ENCODE measurements around the gene TNRC18.

TNRC18 gene

DNA sequence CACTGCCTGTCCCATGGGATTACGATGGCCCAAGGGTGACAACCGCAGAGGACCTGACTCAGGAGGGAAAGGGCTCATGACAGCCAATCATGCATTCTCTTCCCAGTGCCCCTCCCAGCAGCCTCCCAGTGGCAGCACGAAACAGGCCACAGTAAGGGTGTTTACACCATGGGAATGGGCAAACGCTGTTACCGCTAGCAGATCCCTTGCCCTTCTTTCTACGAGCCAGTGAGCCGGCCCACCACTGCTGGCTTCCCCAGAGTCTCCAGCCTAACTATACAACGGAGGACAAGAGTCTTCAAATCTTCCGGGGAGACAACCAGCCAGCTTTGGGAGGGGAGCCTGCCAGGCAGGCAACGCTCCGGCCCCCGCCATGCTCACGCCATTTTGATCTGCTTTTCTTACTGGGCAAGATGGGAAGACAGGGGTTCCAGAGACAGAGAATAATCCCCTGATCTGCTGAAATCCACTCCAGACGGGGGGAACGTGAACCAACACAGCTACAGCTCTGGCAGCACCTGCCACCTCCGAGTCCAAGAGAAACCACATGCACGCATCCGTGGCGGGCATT lies 71.1 kb downstream of the TNRC18 start:
- Mint-ChIP-seq H3K36me3 (ENCODE audit: low read depth) (peaks cover 70% of the 10 kb centered on the region), H3K27me3 (ENCODE audit: low read depth, poor library complexity) (peaks cover 20% of the 10 kb centered on the region), H3K27ac (peak overlapping the region; percentile 51), H3K9me3 (peaks cover 22% of the 10 kb centered on the region), H3K4me3 (no peak overlapping the region), H3K4me1 (peaks cover 62% of the 10 kb centered on the region)
- DNase-seq = no peak
- TF ChIP-seq, protein P1, sequence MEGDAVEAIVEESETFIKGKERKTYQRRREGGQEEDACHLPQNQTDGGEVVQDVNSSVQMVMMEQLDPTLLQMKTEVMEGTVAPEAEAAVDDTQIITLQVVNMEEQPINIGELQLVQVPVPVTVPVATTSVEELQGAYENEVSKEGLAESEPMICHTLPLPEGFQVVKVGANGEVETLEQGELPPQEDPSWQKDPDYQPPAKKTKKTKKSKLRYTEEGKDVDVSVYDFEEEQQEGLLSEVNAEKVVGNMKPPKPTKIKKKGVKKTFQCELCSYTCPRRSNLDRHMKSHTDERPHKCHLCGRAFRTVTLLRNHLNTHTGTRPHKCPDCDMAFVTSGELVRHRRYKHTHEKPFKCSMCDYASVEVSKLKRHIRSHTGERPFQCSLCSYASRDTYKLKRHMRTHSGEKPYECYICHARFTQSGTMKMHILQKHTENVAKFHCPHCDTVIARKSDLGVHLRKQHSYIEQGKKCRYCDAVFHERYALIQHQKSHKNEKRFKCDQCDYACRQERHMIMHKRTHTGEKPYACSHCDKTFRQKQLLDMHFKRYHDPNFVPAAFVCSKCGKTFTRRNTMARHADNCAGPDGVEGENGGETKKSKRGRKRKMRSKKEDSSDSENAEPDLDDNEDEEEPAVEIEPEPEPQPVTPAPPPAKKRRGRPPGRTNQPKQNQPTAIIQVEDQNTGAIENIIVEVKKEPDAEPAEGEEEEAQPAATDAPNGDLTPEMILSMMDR (IDR thresholded peaks at IDR 0.05) = no peak

- Mint-ChIP-seq H3K4me3 (peak overlapping the region; percentile 47), H3K27ac (no peak overlapping the region), H3K4me1 (peaks cover 62% of the 10 kb centered on the region), H3K27me3 (ENCODE audit: low read depth, poor library complexity) (peaks cover 20% of the 10 kb centered on the region), H3K9me3 (peaks cover 22% of the 10 kb centered on the region), H3K36me3 (ENCODE audit: low read depth) (peaks cover 64% of the 10 kb centered on the region)
- no peak for DNase-seq
- TF ChIP-seq, protein P1 (IDR thresholded peaks at IDR 0.05) = no peak
Measured at GRCh38 chr7:5351507-5352265, 71.9 kb downstream of the TNRC18 start.

DNA sequence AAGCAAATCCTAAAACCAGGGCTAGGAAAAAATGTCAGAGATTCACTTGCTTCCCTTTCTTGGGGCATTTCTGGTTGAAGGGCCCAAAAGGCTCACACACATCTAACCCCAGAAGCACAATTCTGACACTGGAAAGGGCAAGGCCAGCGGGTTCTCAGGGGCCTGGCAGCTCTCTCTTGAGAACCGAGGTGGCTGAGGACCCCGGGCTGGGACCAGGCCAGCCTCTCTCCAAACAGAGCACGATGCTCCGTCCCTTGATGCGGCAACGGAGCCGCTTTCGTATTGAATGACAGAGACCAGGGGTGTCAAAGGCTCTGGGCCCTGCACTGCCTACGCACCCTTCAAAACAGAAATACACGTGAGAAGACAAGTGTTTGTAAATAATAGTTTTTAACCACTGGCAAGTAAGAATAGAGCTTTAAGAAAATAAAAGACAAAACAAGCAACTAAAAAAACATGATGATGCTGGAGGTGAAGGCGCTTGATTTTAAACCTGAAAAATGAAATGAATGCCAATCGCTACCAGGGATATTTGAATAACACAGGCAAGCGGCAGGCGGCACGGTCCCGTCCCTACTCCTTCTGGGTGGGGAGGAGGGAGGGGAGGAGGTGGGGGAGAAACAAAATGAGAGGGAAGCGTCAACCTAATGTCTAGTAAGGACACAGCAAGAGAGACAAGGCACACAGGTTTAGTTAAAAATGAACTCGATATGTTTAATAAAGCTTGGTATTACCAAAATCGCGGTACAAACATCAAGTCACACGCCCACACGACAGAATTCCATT lies 72.8 kb downstream of the TNRC18 start:
- TF ChIP-seq, protein P1 (IDR thresholded peaks at IDR 0.05) = no peak
- peak; percentile 20 for DNase-seq
- peaks cover 65% of the 10 kb centered on the region for H3K36me3 Mint-ChIP-seq (ENCODE audit: low read depth)
- peaks cover 62% of the 10 kb centered on the region for H3K4me1 Mint-ChIP-seq
- H3K4me3 Mint-ChIP-seq = peak overlapping the region; percentile 40
- H3K9me3 Mint-ChIP-seq = peaks cover 25% of the 10 kb centered on the region
- no peak overlapping the region for H3K27ac Mint-ChIP-seq
- peaks cover 20% of the 10 kb centered on the region for H3K27me3 Mint-ChIP-seq (ENCODE audit: low read depth, poor library complexity)

DNA sequence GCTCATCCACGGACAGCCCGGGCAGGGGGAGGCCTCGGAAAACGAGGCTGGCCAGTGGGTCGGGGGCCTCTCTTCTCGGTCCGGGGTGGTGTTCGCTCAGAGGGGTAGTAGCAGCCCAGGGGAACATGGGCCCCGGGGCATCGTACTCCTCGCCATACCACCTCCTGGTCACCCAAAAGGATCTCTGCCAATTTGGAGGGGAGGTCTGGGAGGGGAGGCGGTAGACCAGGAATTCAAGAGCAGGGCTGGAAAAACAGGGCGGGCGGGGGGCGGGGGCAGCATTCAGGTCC lies 73.5 kb downstream of the TNRC18 start:
- Mint-ChIP-seq H3K9me3 (peaks cover 26% of the 10 kb centered on the region), H3K27ac (no peak overlapping the region), H3K36me3 (ENCODE audit: low read depth) (peaks cover 65% of the 10 kb centered on the region), H3K4me3 (no peak overlapping the region), H3K27me3 (ENCODE audit: low read depth, poor library complexity) (peaks cover 20% of the 10 kb centered on the region), H3K4me1 (peaks cover 59% of the 10 kb centered on the region)
- DNase-seq = no peak
- TF ChIP-seq, protein P1 (IDR thresholded peaks at IDR 0.05) = no peak

GRCh38 chr7:5349437-5350173 lies 74.0 kb downstream of the TNRC18 start:
- H3K27ac Mint-ChIP-seq = no peak overlapping the region
- peaks cover 28% of the 10 kb centered on the region for H3K9me3 Mint-ChIP-seq
- H3K27me3 Mint-ChIP-seq (ENCODE audit: low read depth, poor library complexity) = peaks cover 15% of the 10 kb centered on the region
- DNase-seq = peak; percentile 40
- H3K36me3 Mint-ChIP-seq (ENCODE audit: low read depth) = peaks cover 65% of the 10 kb centered on the region
- TF ChIP-seq, protein P1 (IDR thresholded peaks at IDR 0.05) = no peak
- peaks cover 53% of the 10 kb centered on the region for H3K4me1 Mint-ChIP-seq
- H3K4me3 Mint-ChIP-seq = peak overlapping the region; percentile 53

Measured in nephron progenitor cell (in vitro differentiated cells).